ENCODE measurements around the gene ANO10.
"Not testable (repeated sequence)": the region's sequence is repeated elsewhere in the genome, so short reads cannot be mapped to it uniquely, and the experiment has no call there.

The ANO10 gene

DNA sequence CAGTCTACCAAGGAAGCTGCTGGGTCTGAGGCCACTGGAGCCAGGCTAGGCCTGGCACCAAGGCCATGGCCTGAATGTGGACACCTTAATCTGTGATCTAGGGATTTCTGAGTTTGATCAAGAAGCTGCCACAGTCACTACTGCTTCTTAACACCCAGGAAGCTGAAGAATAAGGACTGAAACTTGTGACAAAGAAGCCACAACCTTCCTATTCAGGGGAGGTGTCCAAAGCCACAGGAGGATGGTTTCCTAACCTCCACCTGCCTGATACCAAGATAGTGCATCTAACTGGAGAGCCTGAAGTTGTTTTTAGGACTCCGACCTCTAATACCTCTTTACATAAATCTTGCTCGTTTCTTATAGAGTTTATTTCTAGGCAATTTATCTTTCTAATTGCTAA lies 5.5 kb upstream of the ANO10 start:
- no peak for DNase-seq

- DNase-seq: no peak
Observed at GRCh38 chr3:43624619-43625305, 3.0 kb upstream of the ANO10 start.

GRCh38 chr3:43620831-43621655 lies 768 bp downstream of the ANO10 start:
- DNase-seq: no peak

DNA sequence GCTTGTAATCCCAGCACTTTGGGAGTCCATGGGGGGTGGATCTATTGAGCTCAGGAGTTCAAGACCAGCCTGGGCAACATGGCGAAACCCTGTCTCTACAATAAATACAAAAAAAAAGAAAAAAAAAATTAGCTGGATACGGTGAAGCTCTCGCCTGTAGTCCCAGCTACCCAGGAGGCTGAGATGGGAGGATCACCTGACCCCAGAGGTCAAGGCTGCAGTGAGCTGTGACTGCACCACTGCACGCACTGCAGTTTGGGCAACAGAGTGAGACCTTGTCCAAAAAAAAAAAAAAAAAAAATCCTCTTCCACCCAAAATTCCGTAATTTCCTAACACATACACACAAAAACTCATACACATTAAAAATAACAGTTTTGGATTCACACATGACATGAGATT lies 2.2 kb downstream of the ANO10 start:
- no peak for DNase-seq

DNA sequence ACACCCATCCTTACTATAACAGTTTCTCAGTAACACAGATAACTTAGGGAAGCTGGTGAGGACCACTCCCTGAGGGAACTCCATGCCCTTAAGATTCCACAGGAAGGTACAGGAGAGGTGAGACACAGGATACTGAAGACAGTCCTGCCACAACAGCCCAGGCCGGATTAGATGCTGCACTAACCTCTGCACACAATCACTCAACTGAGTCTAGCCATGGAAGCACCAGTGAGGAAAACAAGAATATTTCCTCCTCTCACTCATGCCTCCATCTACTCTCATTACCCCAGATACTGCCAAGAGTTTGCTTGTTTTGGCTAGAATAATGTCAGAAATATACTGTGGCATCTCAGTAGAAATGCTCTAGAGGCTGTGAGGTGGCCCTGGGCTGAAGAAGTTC lies 3.7 kb downstream of the ANO10 start:
- DNase-seq: no peak

DNA sequence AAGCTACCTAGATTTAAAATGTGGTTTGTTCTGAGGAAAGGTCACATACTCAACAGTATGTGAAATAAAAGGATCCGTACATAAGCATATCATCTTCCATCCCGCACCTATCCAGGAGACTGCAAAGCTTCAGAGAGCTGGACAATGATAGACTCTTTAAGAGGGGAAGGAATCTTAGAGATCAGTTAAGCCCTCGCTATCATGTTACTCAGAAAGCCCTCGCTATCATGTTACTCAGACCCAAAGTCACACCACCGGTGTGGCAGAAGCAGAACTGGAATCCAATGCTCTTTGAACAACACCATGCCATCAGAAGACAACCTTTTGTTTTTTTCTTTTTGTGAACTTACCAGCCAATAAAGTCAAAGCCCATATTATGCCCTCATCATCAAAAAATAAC lies 5.8 kb downstream of the ANO10 start:
- no peak for DNase-seq

GRCh38 chr3:43615133-43615532 lies 6.7 kb downstream of the ANO10 start:
- no peak for DNase-seq

GRCh38 chr3:43613976-43614375 lies 7.8 kb downstream of the ANO10 start:
- DNase-seq: no peak

- no peak for DNase-seq
Observed at GRCh38 chr3:43612419-43612818, 9.4 kb downstream of the ANO10 start.

DNA sequence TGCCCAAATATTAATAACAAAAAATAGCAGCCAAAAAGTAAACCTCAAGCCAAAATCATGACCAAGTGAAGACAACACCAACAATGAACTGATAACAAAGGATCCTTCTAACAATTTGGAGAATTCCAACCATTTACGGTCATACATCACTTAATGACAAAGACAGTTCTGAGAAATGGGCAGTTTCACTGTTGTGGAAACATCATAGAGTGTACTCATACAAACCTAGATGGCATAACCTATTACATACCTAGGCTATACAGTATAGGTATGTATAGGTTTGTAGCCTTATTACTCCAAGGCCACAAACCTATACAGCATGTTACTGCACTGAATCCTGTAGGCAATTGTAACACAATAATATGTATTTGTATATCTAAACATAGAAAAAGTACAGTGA lies 12.4 kb downstream of the ANO10 start:
- DNase-seq: no peak

DNA sequence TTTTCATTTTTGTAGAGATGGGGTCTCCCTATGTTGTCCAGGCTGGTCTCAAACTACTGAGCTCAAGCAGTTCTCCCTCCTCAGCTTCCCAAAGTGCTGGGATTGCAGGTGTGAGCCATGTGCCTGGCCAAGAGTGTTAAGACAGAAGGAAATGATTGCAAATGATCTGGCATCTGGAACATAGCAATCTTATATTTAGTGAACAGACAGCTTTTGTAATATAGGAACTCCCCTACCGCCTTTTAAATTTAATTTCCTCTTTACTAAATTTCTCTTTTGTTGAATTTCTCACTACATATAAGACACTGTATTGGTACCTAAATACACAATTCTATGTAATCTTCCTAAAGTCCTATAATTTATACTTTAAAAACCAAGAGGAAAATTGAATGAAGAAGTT lies 13.1 kb downstream of the ANO10 start:
- no peak for DNase-seq

- DNase-seq: no peak
Observed at GRCh38 chr3:43606284-43606683, 15.5 kb downstream of the ANO10 start.

- DNase-seq: not testable (repeated sequence)
Observed at GRCh38 chr3:43599959-43600358, 21.9 kb downstream of the ANO10 start.

GRCh38 chr3:43597961-43598360 lies 23.9 kb downstream of the ANO10 start:
- DNase-seq: no peak

GRCh38 chr3:43596178-43596577 lies 25.6 kb downstream of the ANO10 start:
- not testable (repeated sequence) for DNase-seq

DNA sequence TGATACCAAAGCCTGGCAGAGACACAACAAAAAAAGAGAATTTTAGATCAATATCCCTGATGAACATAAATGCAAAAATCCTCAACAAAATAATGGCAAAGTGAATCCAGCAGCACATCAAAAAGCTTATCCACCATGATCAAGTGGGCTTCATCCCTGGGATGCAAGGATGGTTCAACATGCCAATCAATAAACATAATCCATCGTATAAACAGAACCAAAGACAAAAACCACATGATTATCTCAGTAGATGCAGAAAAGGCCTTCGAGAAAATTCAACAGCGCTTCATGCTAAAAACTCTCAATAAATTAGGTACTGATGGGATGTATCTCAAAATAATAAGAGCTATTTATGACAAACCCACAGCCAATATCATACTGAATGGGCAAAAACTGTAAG lies 26.5 kb downstream of the ANO10 start:
- DNase-seq: not testable (repeated sequence)

GRCh38 chr3:43593588-43593987 lies 28.2 kb downstream of the ANO10 start:
- DNase-seq: not testable (repeated sequence)

DNA sequence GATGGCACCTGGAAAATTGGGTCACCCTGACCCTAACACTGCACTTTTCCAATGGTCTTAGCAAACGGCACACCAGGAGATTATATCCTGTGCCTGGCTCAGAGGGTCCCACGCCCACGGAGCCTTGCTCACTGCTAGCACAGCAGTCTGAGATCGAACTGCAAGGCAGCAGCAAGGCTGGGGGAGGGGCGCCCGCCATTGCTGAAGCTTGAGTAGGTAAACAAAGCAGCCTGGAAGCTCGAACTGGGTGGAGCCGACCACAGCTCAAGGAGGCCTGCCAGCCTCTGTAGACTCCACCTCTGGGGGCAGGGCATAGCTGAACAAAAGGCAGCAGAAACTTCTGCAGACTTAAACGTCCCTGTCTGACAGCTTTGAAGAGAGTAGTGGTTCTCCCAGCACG lies 29.9 kb downstream of the ANO10 start:
- DNase-seq: not testable (repeated sequence)

DNA sequence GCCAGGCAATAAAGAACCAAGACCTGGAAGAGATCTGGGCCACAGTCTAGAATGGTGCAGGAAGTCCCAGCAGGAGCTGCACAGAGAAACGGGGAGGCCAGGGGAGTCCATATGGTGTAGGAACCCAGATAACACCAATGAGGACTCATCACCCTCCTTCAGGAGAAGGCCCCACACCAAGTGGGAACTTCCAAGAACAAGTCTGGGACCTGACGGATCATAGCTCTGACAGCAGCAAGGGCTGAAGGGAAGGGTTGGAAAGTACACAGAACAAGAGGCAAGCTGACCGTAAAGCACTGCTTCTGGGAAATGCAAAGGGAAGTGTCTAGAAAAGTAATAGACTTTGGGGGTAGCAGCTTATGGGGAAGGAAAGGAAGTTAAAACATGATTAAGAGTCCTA lies 34.5 kb downstream of the ANO10 start:
- no peak for DNase-seq

GRCh38 chr3:43584043-43584826 lies 37.6 kb downstream of the ANO10 start:
- no peak for DNase-seq

DNA sequence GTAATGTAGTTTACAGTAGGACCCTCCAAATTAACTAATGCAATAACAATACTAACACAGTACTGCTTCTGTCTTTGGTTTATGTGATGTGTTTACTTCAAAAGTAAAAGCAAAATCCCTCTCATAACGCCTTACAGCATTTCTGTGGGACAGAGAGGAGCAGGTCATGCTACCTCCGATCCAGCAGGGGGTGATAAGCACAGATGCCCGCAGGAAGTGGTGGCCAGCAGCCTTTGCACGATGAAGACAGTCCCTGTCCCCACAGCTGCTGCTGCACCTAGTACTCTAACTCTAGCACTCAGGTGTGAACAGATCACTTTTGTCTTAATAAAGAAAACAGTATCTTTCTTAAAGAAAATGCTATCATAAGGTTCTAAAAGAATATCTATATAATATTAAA lies 38.3 kb downstream of the ANO10 start:
- no peak for DNase-seq

GRCh38 chr3:43582866-43583265 lies 38.9 kb downstream of the ANO10 start:
- no peak for DNase-seq

DNA sequence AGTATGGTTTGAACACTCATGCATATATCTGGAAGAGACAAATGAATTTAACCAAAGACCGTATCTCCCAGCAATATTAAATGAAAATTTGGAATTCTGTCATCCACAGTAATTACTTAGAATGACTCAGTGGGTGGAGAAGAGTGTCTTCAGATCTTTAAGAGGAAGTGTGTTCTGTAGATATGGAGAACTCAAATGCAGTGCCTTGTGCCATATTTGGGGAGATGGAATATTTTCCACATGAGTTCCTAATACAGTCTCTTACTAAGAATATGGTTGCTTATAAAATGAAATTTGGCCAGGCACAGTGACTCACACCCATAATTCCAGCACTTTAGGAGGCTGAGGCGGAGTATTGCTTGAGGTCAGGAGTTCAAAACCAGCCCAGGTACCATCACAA lies 40.5 kb downstream of the ANO10 start:
- DNase-seq: no peak

GRCh38 chr3:43580181-43580580 lies 41.6 kb downstream of the ANO10 start:
- no peak for DNase-seq
